ENCODE data around the gene ST8SIA1. TPM values are rescaled to one million over a fixed set of nuclear protein-coding genes. Genes with fewer than 3 reads are reported as not detected.

Gene ST8SIA1
- total and polyA plus RNA-seq, 9 donors: 0.69 to 18.1 (median 4.1) TPM

DNA sequence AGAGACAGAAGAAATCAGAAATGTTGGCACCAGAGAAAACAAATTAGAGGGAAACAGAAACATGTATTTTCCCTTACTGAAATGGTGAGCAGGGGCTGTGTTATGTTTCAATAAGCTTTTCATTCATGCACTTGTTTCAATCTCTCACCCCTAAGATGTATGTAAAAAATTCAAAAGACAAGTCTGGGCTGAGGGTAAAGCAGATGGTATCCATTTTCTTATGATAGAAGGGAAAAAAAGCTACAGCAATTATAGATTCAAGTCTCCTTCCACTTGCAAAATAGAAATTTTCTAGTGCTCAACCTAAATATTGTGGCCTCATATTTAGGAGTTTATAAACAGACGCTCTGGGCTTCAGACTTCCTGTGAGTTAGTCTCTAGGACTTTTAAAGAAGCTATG is 138.3 kb downstream of the ST8SIA1 start:
- WGBS, 3 donors: 32 to 54% (median 38%) methylated on average over 1 of the region's 1 CpG
- DNase-seq: no peak
- intact Hi-C loops (cut with DNase I): no loop called here
- Histone ChIP-seq H3K9me3 (no peaks in the 10 kb centered on the region), H3K27me3 (no peaks in the 10 kb centered on the region), H3K36me3 (no peaks in the 10 kb centered on the region), H3K4me1 (ENCODE audit: insufficient read depth) (no peaks in the 10 kb centered on the region), H3K27ac (no peak overlapping the region), H3K4me3 (no peak overlapping the region)
- TF ChIP-seq, protein P1, sequence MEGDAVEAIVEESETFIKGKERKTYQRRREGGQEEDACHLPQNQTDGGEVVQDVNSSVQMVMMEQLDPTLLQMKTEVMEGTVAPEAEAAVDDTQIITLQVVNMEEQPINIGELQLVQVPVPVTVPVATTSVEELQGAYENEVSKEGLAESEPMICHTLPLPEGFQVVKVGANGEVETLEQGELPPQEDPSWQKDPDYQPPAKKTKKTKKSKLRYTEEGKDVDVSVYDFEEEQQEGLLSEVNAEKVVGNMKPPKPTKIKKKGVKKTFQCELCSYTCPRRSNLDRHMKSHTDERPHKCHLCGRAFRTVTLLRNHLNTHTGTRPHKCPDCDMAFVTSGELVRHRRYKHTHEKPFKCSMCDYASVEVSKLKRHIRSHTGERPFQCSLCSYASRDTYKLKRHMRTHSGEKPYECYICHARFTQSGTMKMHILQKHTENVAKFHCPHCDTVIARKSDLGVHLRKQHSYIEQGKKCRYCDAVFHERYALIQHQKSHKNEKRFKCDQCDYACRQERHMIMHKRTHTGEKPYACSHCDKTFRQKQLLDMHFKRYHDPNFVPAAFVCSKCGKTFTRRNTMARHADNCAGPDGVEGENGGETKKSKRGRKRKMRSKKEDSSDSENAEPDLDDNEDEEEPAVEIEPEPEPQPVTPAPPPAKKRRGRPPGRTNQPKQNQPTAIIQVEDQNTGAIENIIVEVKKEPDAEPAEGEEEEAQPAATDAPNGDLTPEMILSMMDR (IDR thresholded peaks at IDR 0.05): no peak
- TF ChIP-seq EP300 (IDR thresholded peaks at IDR 0.05): no peak
- TF ChIP-seq POLR2A (IDR thresholded peaks at IDR 0.05): no peak

- intact Hi-C loops (cut with DNase I): no loop called here
- no peak overlapping the region for H3K27ac ChIP-seq
- no peaks in the 10 kb centered on the region for H3K9me3 ChIP-seq
- H3K4me1 ChIP-seq (ENCODE audit: insufficient read depth): no peaks in the 10 kb centered on the region
- no peaks in the 10 kb centered on the region for H3K27me3 ChIP-seq
- no peak overlapping the region for H3K4me3 ChIP-seq
- WGBS, 3 donors: 32 to 38% (median 32%) methylated on average over 1 of the region's 1 CpG
- DNase-seq: no peak
- TF ChIP-seq, protein P1 (IDR thresholded peaks at IDR 0.05): no peak
- no peak for TF ChIP-seq POLR2A (IDR thresholded peaks at IDR 0.05)
- no peak for TF ChIP-seq EP300 (IDR thresholded peaks at IDR 0.05)
- H3K36me3 ChIP-seq: no peaks in the 10 kb centered on the region
Observed at GRCh38 chr12:22190969-22191368, 143.5 kb downstream of the ST8SIA1 start.

DNA sequence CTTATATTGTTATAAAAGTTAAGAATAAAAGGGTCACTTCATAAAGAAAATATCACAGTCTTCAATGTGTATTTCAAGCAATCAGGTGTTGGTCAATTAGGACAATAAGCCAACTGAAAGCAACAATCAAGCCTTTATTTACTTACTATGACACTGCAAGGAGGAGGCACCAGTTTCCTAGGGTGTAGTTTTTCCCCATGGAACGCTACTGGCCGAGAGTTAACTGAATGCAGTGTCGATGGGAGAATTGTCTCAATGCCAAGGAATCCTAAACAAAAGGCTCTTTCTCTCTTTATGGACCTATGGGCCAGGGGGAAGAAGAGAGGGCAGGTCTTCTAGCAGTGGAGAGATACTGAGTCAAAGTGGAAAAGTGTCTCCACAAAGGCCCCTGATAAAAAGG is 146.1 kb downstream of the ST8SIA1 start:
- H3K4me3 ChIP-seq: no peak overlapping the region
- no peaks in the 10 kb centered on the region for H3K4me1 ChIP-seq (ENCODE audit: insufficient read depth)
- no peak overlapping the region for H3K27ac ChIP-seq
- H3K9me3 ChIP-seq: no peaks in the 10 kb centered on the region
- 76 to 90% (median 86%) methylated on average over 3 of the region's 3 CpGs for WGBS, 3 donors
- no peaks in the 10 kb centered on the region for H3K36me3 ChIP-seq
- intact Hi-C loops (cut with DNase I): no loop called here
- DNase-seq: no peak
- TF ChIP-seq, protein P1 (IDR thresholded peaks at IDR 0.05): no peak
- TF ChIP-seq POLR2A (IDR thresholded peaks at IDR 0.05) (no peak), EP300 (IDR thresholded peaks at IDR 0.05) (no peak)
- H3K27me3 ChIP-seq: no peaks in the 10 kb centered on the region

DNA sequence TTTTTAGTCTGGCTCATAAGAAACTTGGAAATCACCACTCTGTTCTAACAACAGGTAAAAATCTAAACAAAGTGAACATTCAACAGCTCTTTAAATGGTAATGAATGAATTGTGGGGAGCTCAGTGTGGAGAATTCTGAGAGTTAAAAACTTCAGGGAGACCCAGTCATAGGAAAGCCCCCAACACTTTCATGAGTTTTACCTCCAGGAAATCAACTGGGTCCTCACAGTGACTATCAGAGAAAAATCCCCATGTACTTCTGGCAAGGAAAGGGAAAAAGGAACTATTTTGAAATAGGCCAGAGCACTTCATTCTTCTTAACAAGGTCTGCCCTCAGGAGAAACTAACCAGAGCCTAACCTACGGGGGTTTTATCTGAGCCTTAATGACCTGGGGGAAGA is 153.8 kb downstream of the ST8SIA1 start:
- Histone ChIP-seq H3K27ac (no peak overlapping the region), H3K36me3 (no peaks in the 10 kb centered on the region), H3K4me3 (no peak overlapping the region), H3K4me1 (ENCODE audit: insufficient read depth) (no peaks in the 10 kb centered on the region), H3K9me3 (no peaks in the 10 kb centered on the region), H3K27me3 (no peaks in the 10 kb centered on the region)
- intact Hi-C loops (cut with DNase I): no loop called here
- TF ChIP-seq, protein P1 (IDR thresholded peaks at IDR 0.05): no peak
- TF ChIP-seq POLR2A (IDR thresholded peaks at IDR 0.05) (no peak), EP300 (IDR thresholded peaks at IDR 0.05) (no peak)
- 27 to 35% (median 32%) methylated on average over 1 of the region's 1 CpG for WGBS, 3 donors
- no peak for DNase-seq

- Histone ChIP-seq H3K36me3 (no peaks in the 10 kb centered on the region), H3K4me3 (no peak overlapping the region), H3K4me1 (ENCODE audit: insufficient read depth) (no peaks in the 10 kb centered on the region), H3K27me3 (no peaks in the 10 kb centered on the region), H3K27ac (no peak overlapping the region), H3K9me3 (no peaks in the 10 kb centered on the region)
- intact Hi-C loops (cut with DNase I): no loop called here
- no peak for DNase-seq
- no peak for TF ChIP-seq EP300 (IDR thresholded peaks at IDR 0.05)
Observed at GRCh38 chr12:22173177-22173576, 161.3 kb downstream of the ST8SIA1 start.

Data from ovary (tissue), 9 donors.